ENCODE measurements around the gene CALM1.
"Not testable (repeated sequence)": the region's sequence is repeated elsewhere in the genome, so short reads cannot be mapped to it uniquely, and the experiment has no call there.

The CALM1 gene

GRCh38 chr14:90383731-90384542 lies 12.9 kb upstream of the CALM1 start:
- no peak for DNase-seq

DNA sequence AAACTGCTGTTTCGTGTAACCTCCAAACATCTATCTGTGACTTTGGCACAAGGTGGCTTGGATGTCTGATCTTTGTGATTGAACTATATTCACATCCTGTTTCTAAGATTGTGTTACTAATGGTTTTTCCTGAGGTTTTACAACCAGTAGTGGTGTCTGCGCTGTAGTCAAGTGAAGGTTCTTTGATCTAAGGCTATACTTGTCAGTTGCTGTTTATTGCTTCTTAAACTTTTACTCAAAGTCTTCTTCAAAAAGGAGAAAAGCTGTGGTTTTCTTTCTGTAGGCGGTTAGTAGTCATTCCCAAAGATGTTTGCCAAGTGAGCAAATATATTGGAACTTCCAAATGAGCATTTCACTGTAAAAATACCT lies 12.3 kb upstream of the CALM1 start:
- no peak for DNase-seq

GRCh38 chr14:90386321-90386720 lies 10.5 kb upstream of the CALM1 start:
- no peak for DNase-seq

DNA sequence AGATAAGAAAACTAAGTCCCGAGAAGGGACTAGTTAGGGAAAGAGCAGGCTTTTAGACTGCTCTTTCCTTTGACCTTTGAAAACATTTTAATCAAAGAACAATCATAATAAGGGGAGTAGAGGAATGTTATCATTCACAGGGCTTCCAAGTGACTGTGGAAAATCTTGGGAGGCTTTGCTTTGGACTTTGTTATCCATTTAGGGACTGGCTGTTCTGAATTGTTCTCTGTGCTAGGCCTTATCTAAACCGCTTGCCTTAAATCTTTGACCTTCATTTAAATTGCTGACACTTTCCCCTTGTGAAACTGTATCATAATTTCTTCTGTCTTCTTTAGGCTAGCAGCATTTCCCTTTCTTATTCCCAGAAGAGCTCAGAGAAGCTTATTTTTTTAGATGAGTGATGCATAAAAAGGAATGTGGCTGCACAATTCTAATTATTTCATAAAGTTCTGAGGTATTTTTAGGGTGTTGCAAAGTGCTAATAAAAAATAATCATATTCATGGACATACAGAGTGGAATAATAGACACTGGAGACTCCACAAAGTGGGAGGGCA lies 9.5 kb upstream of the CALM1 start:
- no peak for DNase-seq

GRCh38 chr14:90388437-90388836 lies 8.4 kb upstream of the CALM1 start:
- no peak for DNase-seq

DNA sequence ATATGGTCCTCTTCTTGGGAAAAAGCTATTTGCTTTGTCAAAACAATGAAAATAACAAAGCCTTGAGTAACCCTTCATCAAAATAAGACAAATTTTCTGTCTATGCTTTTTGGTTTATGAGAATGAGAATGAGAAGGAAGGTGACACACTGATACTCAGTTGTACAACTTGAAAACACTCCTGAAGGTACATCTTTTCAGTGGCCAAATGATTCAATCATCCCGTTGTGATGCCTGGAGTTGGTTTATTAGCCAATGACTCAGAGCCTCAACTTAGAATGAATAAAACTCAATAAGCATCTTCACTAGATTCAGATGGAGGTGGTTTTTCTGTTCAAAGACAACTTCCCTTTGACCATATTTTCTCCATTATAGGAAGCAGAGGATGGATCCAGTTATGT lies 7.8 kb upstream of the CALM1 start:
- DNase-seq, result no peak

DNA sequence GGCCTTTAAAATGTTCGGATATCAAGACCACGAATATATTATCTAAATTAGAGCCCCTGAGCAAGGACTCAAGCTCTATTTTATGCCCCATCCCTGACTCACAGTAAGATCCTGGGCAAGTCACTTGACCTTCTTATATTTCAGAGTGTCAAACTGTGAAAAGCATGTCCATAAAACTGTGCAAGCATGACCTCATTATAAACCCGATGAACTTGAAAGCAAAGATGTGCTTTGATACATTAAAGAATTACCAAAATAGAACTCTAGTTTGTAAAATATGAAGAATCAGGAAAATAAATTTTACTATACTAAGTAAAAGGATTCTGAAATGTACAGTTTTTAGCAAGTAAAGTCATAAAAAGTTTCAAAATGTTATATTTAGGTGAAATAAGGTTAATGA lies 2.9 kb upstream of the CALM1 start:
- no peak for DNase-seq

DNA sequence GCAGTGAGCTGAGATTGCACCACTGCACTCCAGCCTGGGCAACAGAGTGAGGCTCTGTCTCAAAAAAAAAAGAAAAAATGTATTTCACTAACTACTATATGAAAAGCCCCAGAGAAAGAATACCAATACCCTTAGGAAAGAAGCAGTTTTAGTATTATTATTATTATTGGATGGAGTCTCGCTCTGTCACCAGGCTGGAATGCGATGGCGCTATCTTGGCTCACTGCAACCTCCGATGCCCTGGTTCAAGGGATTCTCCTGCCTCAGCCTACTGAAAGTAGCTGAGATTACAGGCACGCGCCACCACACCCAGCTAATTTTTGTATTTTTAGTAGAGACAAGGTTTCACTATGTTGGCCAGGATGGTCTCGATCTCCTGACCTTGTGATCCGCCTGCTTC lies 2.0 kb upstream of the CALM1 start:
- DNase-seq, result not testable (repeated sequence)

DNA sequence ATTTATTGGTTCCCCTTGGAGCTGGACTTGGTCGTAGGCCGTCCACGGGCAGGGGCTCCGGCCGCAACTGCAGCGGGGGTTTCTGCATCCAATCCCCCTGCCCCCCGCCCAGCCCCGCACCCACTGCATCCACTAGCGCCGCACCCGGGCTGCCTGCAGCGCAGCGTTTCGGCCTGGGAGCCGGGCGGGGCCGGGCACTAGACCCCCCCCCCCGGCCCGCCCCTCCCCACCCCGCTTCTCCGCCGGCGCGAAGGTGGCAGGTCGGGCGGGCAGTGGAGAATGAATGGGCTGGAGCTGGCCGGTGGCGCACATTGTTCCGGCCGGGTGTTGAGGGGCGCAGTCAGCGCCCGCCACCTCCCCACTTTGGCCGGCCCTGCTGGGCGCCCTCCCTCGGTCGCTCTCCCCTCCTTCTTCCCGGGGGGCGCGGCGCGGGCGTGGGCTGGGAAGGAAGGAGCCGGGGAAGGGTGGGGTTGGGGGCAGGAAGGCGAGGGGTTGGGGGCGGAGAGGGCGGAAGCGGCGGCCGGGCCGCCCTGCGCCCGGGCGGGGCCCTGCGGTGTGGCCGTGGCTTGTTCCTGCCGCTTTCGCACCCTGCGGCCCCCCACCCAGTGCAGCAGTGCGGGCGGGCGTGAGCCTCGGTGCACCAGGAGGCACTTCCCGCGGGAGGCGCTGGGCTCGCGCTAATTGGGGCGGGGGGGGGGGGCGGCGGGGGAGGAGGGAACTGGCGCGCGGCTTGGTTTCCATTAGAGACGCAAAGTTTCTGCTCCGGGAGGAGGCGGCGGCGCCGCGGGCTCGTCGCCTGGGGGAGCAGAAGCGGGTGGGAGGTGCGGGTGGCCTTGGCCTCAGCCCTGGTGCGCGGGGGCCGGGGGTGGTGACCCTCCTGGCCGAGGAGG lies 841 bp downstream of the CALM1 start:
- DNase-seq, result no peak

DNA sequence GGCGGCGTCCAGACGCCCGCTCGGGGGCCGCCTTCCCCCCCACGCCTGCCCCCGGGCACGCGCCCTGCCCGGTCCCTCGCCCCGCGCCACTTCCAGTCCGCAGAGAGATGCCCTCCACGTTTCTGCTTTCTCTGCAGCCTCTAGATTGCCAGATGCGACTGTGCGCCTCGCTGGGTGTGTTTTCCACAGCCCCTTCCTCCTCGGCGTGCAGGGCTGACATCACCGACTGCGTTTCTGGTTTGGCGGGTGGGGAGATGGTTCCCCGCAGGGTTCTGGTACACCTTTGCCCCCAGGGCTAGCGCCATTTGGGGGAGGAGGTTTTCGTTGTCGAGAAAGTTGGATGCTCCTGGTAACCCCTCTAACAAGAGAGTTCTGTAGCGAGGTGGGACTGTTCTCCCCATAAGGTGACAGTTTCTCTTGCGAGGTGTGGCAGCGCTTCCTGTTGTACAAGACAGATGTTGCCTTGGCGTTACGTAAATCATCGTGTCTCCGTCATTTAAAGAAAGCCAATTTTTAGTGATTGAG lies 1.5 kb downstream of the CALM1 start:
- no peak for DNase-seq

DNA sequence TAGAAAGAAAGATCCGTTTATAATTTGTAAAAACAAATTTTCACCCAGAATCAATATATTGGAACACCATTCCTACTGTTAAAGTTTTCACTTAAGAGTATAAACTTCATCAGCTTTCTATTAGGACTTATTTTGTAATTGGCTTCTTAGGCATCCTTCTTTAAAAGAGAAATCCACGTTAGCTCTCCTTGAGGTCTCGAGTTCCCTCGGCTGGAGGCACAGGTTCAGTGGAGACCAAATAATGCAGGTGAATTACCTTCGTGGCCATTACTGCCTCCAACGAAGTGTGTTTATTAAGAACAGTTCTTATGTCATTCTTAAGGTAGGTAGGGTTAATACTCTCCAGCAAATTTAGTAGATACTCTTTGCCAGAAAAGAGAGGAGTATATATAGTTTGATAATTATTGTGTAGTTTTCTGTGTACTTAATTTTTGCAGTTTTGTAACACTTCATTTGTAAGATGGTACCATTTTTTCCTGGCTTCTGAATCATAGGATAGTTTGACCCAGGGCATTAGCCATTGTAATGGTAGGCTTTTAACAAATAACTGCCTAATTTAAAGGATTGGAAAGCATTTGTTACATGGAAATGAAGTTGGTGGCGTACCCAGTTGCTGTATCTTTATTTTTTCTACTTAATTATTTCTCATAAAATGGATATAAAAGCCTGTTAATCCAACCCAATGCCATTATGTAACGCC lies 2.2 kb downstream of the CALM1 start:
- no peak for DNase-seq

DNA sequence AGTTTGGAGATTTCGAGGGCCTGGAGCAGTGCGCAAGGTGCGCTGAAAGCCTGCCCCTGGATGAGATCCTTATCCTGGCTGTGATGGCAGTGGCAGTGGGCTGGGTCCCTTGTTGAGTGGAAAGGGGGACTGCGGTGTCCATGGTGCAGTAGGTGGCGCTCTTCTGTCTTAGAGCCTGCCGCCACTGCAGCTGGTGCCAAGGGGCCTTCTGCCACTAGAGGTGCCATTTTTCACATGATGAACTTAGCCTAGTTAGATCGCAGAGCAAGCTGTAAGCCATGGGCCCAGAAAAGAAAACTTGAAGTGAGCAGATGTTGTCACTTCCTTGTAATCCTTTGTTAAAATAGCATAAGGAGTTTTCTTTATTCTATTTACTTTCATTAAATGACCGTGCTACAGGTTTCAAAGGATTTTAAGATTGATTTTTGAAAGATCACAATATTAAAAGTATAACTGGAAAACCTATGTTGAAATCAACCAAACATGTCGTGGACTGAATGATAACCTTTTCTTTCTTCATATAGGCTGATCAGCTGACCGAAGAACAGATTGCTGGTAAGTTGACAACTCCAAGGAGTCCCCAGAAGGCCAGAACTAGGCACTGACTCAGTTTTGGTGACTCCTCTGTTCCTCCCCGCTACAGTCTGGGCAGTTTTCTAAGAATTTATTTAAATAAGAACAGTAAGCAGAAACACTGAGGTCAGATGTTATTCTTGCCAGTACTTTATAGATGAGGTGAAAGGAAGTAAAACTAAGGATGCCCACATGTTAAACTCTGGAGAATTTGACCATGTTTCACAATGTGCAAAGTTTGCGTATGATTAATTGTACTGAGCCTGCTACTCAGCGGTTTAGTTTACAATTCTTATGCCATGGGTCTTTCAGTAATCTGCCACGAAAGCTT lies 3.0 kb downstream of the CALM1 start:
- peak; percentile 31 for DNase-seq

DNA sequence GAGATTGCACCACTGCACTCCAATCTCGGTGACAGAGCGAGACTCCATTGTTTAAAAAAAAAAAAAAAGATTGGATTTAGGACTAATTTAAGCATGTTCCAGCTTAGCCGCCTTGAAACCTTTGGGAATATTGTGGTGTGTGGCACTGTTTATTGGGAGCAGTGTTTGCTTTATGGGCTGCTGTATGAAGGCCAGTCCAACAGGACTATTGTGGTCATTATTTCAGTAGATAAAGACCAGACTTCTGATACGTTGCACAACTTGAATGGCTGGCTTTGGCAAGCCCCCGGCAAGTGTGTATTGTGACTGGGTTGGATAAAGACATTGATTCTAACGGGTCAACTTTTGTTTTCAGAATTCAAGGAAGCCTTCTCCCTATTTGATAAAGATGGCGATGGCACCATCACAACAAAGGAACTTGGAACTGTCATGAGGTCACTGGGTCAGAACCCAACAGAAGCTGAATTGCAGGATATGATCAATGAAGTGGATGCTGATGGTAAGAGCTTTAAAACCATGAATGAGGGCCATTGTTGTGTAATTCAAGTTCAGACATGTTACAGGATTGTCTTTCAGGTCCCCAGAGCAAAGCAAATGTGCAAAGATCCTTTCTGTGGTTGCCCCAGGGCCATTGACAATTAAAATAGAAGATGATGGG lies 4.2 kb downstream of the CALM1 start:
- DNase-seq, result no peak

GRCh38 chr14:90402016-90402415 lies 5.2 kb downstream of the CALM1 start:
- no peak for DNase-seq

DNA sequence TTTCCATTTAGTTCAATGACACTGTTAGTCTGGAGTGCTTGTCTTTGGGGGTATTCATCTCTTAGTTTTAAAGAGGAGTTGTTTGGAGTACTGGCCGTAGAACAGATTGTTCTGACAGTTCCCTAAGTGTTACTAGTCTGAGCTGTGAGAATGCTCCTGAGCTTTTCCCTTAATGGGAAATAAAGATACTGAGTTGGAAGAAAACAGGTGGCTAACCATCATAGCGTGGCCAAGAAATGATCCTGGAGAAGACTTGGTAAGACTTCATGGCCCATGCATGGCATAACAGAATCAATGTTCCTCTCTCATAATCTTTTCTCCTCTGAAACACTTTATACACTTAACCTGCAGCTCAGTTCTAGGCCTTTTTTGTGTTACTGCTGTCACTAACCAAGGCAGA lies 6.2 kb downstream of the CALM1 start:
- no peak for DNase-seq

DNA sequence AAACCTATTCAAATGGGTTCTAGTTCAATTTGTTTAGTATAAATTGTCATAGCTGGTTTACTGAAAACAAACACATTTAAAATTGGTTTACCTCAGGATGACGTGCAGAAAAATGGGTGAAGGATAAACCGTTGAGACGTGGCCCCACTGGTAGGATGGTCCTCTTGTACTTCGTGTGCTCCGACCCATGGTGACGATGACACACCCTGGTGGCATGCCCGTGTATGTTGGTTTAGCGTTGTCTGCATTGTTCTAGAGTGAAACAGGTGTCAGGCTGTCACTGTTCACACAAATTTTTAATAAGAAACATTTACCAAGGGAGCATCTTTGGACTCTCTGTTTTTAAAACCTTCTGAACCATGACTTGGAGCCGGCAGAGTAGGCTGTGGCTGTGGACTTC lies 8.3 kb downstream of the CALM1 start:
- no peak for DNase-seq

DNA sequence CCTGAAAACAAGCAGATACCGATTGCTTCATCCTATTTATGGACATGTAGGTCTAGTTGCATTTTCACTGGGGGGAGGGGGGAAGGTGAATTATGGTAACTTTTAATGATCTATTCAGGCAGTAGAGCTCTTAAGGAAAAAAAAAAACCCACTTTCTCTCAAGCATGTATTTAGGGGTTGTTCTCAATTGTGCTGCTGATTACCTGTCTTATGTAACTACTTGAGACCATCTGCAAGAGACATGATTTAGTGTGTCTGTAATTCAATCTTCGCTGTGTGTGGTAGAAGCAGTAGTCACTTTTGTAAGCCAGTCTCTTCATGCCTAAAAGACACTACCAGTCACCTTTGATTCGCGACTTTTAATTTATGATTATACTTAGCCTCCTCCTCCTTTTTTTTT lies 8.9 kb downstream of the CALM1 start:
- no peak for DNase-seq

DNA sequence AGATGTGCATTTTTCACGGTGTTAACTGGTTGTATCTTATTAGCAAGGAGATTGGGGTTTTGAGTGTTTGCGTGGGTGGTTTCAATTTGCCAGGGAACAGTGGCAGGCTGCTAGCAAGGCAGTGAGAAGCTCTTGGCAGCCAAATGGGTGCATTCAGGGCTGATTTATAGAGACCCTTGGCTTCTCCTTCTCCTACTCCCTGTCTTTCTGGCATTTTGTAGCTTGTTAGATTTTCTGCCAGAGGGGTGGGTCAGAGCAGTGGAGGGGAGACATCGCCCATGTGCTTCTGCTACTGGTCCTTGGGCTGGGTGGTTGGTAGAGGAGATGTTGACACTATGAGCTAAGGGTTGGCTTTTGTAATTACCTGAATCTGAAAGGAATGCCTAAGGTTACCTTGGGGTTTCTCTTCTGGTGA lies 9.6 kb downstream of the CALM1 start:
- no peak for DNase-seq

DNA sequence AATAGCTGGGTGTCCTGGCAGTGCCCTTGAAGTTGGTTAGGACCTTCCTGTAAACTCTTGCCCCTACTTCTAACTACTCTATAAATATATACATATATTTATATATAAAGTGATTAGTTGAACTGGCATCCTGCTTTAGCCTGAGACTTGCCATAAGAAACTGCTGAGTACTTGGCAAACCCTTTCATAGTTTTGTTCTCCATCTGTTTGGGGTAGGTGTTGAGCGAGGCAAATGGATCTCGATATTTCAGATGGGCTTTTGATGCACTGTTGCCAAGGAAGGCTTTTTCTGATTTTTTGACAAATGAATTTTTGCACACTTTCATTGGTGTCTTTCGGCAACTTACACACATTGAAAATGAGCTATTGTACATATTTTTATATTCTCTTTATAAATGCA lies 10.4 kb downstream of the CALM1 start:
- DNase-seq, result no peak

DNA sequence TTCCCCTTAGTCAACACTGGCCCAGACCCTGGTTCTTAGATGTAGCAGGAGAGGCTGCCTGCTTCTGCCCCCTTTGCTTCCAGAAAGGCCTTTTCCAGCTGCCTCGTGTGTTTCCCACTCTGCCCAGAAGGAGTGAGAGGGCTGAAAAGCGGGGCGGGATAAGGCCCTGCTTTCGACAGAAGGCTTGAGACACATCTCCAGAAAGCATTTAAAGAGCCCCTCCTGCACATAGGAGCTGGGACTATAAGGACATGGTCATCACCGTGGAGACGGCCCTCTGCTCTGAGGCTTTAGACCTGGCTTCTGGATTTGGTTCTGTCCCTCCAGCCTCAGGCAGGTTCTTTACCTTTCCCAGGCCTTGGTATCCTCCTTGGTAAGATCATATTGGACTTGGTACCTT lies 11.9 kb downstream of the CALM1 start:
- DNase-seq, result no peak

- peak; percentile 3 for DNase-seq
These were observed 12.4 kb downstream of the CALM1 start for GRCh38 chr14:90409209-90409730.

All from GOT3 (cell line).